ENCODE results near the gene ITGB1. TPM values are rescaled to one million over a fixed set of nuclear protein-coding genes. Genes with fewer than 3 reads are reported as not detected.
A peak's percentile ranks its signal among the peaks of the same experiment; 100 is the strongest.

ITGB1 gene
- total RNA-seq, 1 experiment from 2014 or later = 317 TPM

- H3K4me1 Mint-ChIP-seq = peaks cover 74% of the 10 kb centered on the region
- H3K27me3 Mint-ChIP-seq (ENCODE audit: low read depth) = no peaks in the 10 kb centered on the region
- POLR2A ChIA-PET = interaction anchor here (0.6 to 1.1 kb wide), 2 partner anchors 13 to 51 kb away, joined by 3 read pairs; no protein-coding TSS in a partner anchor
- H3K9me3 Mint-ChIP-seq = no peaks in the 10 kb centered on the region
- ATAC-seq (peak; percentile 28), DNase-seq (ENCODE audit: low spot score) (peak; percentile 52)
- CTCF ChIA-PET = interaction anchor here (3.6 kb wide), 1 partner anchor 52 kb away, joined by 18 read pairs; no protein-coding TSS in a partner anchor
- no peaks in the 10 kb centered on the region for H3K36me3 Mint-ChIP-seq
- TF ChIP-seq, protein P1, sequence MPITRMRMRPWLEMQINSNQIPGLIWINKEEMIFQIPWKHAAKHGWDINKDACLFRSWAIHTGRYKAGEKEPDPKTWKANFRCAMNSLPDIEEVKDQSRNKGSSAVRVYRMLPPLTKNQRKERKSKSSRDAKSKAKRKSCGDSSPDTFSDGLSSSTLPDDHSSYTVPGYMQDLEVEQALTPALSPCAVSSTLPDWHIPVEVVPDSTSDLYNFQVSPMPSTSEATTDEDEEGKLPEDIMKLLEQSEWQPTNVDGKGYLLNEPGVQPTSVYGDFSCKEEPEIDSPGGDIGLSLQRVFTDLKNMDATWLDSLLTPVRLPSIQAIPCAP (CRISPR knock-in tag; IDR thresholded peaks at IDR 0.05) = 0 out of 2 replicates have a peak, but pooled peaks have one; percentile 16
- TF ChIP-seq ZNF281 (CRISPR knock-in tag; IDR thresholded peaks at IDR 0.05) (no peak), ATF1 (CRISPR knock-in tag; IDR thresholded peaks at IDR 0.05) (0 out of 2 replicates have a peak, but pooled peaks have one; percentile 47), ARID4B (CRISPR knock-in tag; IDR thresholded peaks at IDR 0.05; ENCODE audit: borderline replicate concordance) (0 out of 2 replicates have a peak, but pooled peaks have one; percentile 21), ZNF423 (CRISPR knock-in tag; IDR thresholded peaks at IDR 0.05) (peak; percentile 73), MYBL2 (CRISPR knock-in tag; IDR thresholded peaks at IDR 0.05) (peak; percentile 12; the same call in 1 of the 2 replicates), KAT7 (CRISPR knock-in tag; IDR thresholded peaks at IDR 0.05; ENCODE audit: borderline replicate concordance) (peak; percentile 71; the same call in 1 of the 2 replicates), JUN (CRISPR knock-in tag; IDR thresholded peaks at IDR 0.05) (0 out of 2 replicates have a peak, but pooled peaks have one; percentile 63), HMGA2 (CRISPR knock-in tag; IDR thresholded peaks at IDR 0.05) (no peak), NFYB (CRISPR knock-in tag; conservative IDR thresholded peaks at IDR 0.05; ENCODE audit: low read depth) (peak; percentile 13; the same call in 1 of the 2 replicates), SMAD4 (CRISPR knock-in tag; IDR thresholded peaks at IDR 0.05) (no peak), ZNF671 (CRISPR knock-in tag; IDR thresholded peaks at IDR 0.05) (no peak), E2F4 (CRISPR knock-in tag; IDR thresholded peaks at IDR 0.05; ENCODE audit: borderline replicate concordance, low read depth) (0 out of 2 replicates have a peak, but pooled peaks have one; percentile 28), RELA (CRISPR knock-in tag; IDR thresholded peaks at IDR 0.05; ENCODE audit: borderline replicate concordance) (0 out of 2 replicates have a peak, but pooled peaks have one; percentile 36), GABPB1 (CRISPR knock-in tag; IDR thresholded peaks at IDR 0.05) (no peak; the same call in 1 of the 2 replicates), FOXP1 (CRISPR knock-in tag; IDR thresholded peaks at IDR 0.05; ENCODE audit: borderline replicate concordance) (0 out of 2 replicates have a peak, but pooled peaks have one; percentile 29), SP1 (CRISPR knock-in tag; conservative IDR thresholded peaks at IDR 0.05) (no peak)
- TF ChIP-seq, protein P2, sequence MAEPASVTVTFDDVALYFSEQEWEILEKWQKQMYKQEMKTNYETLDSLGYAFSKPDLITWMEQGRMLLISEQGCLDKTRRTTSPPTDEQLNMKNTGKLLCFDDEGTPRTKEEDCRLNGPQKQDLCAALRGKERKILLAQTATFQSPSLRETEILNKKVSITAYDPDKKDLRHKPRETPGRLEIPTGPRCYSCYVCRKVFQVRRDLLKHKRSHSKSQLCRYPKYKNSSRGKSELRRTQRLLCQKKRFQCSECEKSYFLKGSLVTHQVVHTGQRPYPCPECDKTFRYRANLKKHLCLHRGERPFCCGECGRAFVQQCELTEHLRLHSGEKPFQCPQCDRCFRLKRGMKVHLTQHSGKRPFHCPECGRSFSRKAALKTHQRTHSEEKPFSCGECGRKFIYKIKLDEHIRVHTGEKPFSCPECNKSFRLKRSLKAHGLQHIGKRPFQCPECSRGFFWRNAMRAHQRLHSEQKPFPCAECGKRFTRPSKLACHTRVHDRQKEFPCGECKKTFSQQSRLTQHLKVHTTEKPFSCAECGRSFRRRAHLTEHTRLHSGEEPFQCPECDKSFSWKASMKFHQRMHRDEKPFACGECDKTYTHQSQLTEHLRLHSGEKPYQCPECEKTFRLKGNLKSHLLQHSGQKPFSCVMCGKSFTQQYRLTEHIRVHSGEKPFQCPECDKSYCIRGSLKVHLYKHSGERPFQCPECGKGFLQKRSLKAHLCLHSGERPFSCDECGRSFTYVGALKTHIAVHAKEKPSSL (CRISPR knock-in tag; conservative IDR thresholded peaks at IDR 0.05) = no peak
- TF ChIP-seq, protein P3, sequence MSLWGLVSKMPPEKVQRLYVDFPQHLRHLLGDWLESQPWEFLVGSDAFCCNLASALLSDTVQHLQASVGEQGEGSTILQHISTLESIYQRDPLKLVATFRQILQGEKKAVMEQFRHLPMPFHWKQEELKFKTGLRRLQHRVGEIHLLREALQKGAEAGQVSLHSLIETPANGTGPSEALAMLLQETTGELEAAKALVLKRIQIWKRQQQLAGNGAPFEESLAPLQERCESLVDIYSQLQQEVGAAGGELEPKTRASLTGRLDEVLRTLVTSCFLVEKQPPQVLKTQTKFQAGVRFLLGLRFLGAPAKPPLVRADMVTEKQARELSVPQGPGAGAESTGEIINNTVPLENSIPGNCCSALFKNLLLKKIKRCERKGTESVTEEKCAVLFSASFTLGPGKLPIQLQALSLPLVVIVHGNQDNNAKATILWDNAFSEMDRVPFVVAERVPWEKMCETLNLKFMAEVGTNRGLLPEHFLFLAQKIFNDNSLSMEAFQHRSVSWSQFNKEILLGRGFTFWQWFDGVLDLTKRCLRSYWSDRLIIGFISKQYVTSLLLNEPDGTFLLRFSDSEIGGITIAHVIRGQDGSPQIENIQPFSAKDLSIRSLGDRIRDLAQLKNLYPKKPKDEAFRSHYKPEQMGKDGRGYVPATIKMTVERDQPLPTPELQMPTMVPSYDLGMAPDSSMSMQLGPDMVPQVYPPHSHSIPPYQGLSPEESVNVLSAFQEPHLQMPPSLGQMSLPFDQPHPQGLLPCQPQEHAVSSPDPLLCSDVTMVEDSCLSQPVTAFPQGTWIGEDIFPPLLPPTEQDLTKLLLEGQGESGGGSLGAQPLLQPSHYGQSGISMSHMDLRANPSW (CRISPR knock-in tag; conservative IDR thresholded peaks at IDR 0.05; ENCODE audit: low read depth) = no peak
- H3K27ac Mint-ChIP-seq = no peak overlapping the region; the same call in 1 of the 2 replicates
- H3K4me3 Mint-ChIP-seq = peak overlapping the region; percentile 76
These were observed 517 bp downstream of the ITGB1 start for GRCh38 chr10:32957341-32958084.

Data from WTC11 (cell line).